Activated T-helper 17 cell treated with anti-CD3 and anti-CD28 coated beads, Interleukin-2, amount 50 U/mL, for 72 hours (primary cell): ENCODE results near the gene SPR. TPM values are rescaled to one million over a fixed set of nuclear protein-coding genes. Genes with fewer than 3 reads are reported as not detected.

ENCODE experiments used
- ATAC-seq: fragments of 150-1000 bp; cut with Tn5 transposase; replicated peaks from 2 replicates; pipeline ENCODE4 v1.10.0; 2021; ENCODE audit warnings: mild to moderate bottlenecking, moderate library complexity
- H3K27ac Mint-ChIP-seq: one replicate; pipeline ENCODE4 v1.8.0; 2022; ENCODE audit warnings: mixed read lengths
- H3K27me3 Mint-ChIP-seq: one replicate; pipeline ENCODE4 v1.8.0; 2022; ENCODE audit warnings: mixed read lengths
- H3K36me3 Mint-ChIP-seq: one replicate; pipeline ENCODE4 v1.8.0; 2022; ENCODE audit warnings: low read depth, mild to moderate bottlenecking, mixed read lengths
- H3K4me1 Mint-ChIP-seq: one replicate; pipeline ENCODE4 v1.8.0; 2022; ENCODE audit warnings: mixed read lengths
- H3K4me3 Mint-ChIP-seq: one replicate; pipeline ENCODE4 v1.8.0; 2022; ENCODE audit warnings: mild to moderate bottlenecking, mixed read lengths
- H3K9me3 Mint-ChIP-seq: one replicate; pipeline ENCODE4 v1.8.0; 2022; ENCODE audit warnings: mixed read lengths
- total RNA-seq, 2 donors: library from RNA; stranded (reverse); gene quantifications; one replicate each; pipeline ENCODE4 v1.2.3, GENCODE V29; 2022

The SPR gene
- total RNA-seq, 2 donors from 2014 or later, result 5.2 to 12.9 TPM

- H3K4me1 Mint-ChIP-seq, result no peaks in the 10 kb centered on the region
- ATAC-seq, result no peak
- H3K27me3 Mint-ChIP-seq, result peaks cover 3% of the 10 kb centered on the region
- no peak overlapping the region for H3K27ac Mint-ChIP-seq
- H3K4me3 Mint-ChIP-seq, result no peak overlapping the region
- no peaks in the 10 kb centered on the region for H3K9me3 Mint-ChIP-seq
- no peaks in the 10 kb centered on the region for H3K36me3 Mint-ChIP-seq
Observed at GRCh38 chr2:72940786-72941185, 53.6 kb downstream of the SPR start.

Other genes with a start within 250 kb of the SPR start
- 10 to 100 TPM; 12.1 to 12.8 TPM for gene EXOC6B, start 61.4 kb upstream of the SPR start, total RNA-seq
- not detected for gene EMX1, start 30.1 kb downstream of the SPR start, total RNA-seq
- 10 to 100 TPM in 1 of 2 donors, 1 to 10 TPM in 1; 7.6 to 10.3 TPM for gene SFXN5, start 184.3 kb downstream of the SPR start, total RNA-seq
- 10 to 100 TPM; 15.5 to 29.9 TPM for gene RAB11FIP5, start 225.5 kb downstream of the SPR start, total RNA-seq